Activated CD8-positive, alpha-beta memory T cell treated with anti-CD3 and anti-CD28 coated beads for 24 hours (primary cell): ENCODE measurements around the gene SPRTN.
"Not testable (repeated sequence)": the region's sequence is repeated elsewhere in the genome, so short reads cannot be mapped to it uniquely, and the experiment has no call there.

Experiments used
- DNase-seq: peaks from one replicate; pipeline ENCODE4 v3.0.0-alpha.2; 2020

The SPRTN gene

GRCh38 chr1:231335663-231336602, 2.2 kb upstream of the SPRTN start:
- no peak for DNase-seq

- DNase-seq, result no peak
Measured at GRCh38 chr1:231337043-231337471, 1.0 kb upstream of the SPRTN start.

- peak; percentile 100 for DNase-seq
Measured at GRCh38 chr1:231337472-231338269, 422 bp upstream of the SPRTN start, which contains the start of gene EXOC8. Gene EXOC8 (minus strand): TSS chr1:231337852. CDS start chr1:231337745, 107 bp downstream.

- no peak for DNase-seq
Measured at GRCh38 chr1:231340328-231341013, 2.4 kb downstream of the SPRTN start.

- no peak for DNase-seq
Measured at GRCh38 chr1:231347961-231348360, 9.9 kb downstream of the SPRTN start.

GRCh38 chr1:231348442-231348841, 10.3 kb downstream of the SPRTN start:
- no peak for DNase-seq

- not testable (repeated sequence) for DNase-seq
Measured at GRCh38 chr1:231348856-231349255, 10.8 kb downstream of the SPRTN start.

- no peak for DNase-seq
Measured at GRCh38 chr1:231351816-231352215, 13.7 kb downstream of the SPRTN start.

GRCh38 chr1:231353086-231353485, 15.0 kb downstream of the SPRTN start:
- DNase-seq, result no peak

- no peak for DNase-seq
Measured at GRCh38 chr1:231354330-231355020, 16.4 kb downstream of the SPRTN start.

GRCh38 chr1:231355171-231355570, 17.1 kb downstream of the SPRTN start:
- DNase-seq, result no peak

GRCh38 chr1:231357187-231357772, 19.2 kb downstream of the SPRTN start:
- no peak for DNase-seq

GRCh38 chr1:231357831-231358354, 19.8 kb downstream of the SPRTN start:
- peak; percentile 61 for DNase-seq

- DNase-seq, result no peak
Measured at GRCh38 chr1:231359113-231359512, 21.0 kb downstream of the SPRTN start.

GRCh38 chr1:231362325-231362724, 24.2 kb downstream of the SPRTN start:
- no peak for DNase-seq

- DNase-seq, result no peak
Measured at GRCh38 chr1:231363624-231364023, 25.5 kb downstream of the SPRTN start.

- DNase-seq, result no peak
Measured at GRCh38 chr1:231364192-231364591, 26.1 kb downstream of the SPRTN start.

GRCh38 chr1:231369282-231369681, 31.2 kb downstream of the SPRTN start:
- no peak for DNase-seq

- DNase-seq, result no peak
Measured at GRCh38 chr1:231372501-231372900, 34.4 kb downstream of the SPRTN start.

GRCh38 chr1:231374394-231374793, 36.3 kb downstream of the SPRTN start:
- DNase-seq, result no peak

- DNase-seq, result no peak
Measured at GRCh38 chr1:231376101-231376500, 38.0 kb downstream of the SPRTN start.
